HepG2 (cell line): Measurements from ENCODE around the gene MX2. TPM values are rescaled to one million over a fixed set of nuclear protein-coding genes. Genes with fewer than 3 reads are reported as not detected.

Experiments used
- ATAC-seq: fragments of 200-7000 bp; cut with Tn5 transposase; 3 replicates; pipeline ENCODE4 v1.9.1; 2020; ENCODE audit warnings: mild to moderate bottlenecking, moderate library complexity
- BruUV-seq: library from RNA; stranded (reverse); fragments of 400-500 nt; replicated peaks from 2 replicates; lab custom pipeline; 2021; lab: Mats Ljungman, UMichigan
- CTCF ChIA-PET: fragments of 300-600 bp; formaldehyde crosslinking; extraction: SDS; loops from one replicate; lab custom pipeline; 2021; ENCODE audit warnings: low total read pairs, inconsistent platforms, low intra/inter-chr PET ratio; lab: Yijun Ruan, JAX
- POLR2A ChIA-PET: fragments of 350-600 bp; sonication (Branson Sonifier 250); formaldehyde crosslinking; loops from one replicate; lab custom pipeline; 2020; ENCODE audit warnings: antibody characterized with exemption, inconsistent platforms; lab: Yijun Ruan, JAX
- DNase-seq: peaks from one replicate; pipeline ENCODE4 v3.0.0-alpha.2; 2015; ENCODE audit warnings: low spot score
- FAIRE-seq: peaks from 3 replicates; lab custom pipeline; 2011; peaks lifted over from hg19 to GRCh38; lab: Jason Lieb, UNC
- H2AFZ ChIP-seq: one replicate; pipeline ENCODE4 v1.6.1; 2011; ENCODE audit warnings: low read length, inconsistent platforms
- H3K27ac ChIP-seq: fragments of 300-600 bp; 3 replicates; pipeline ENCODE4 v1.8.0; 2011; ENCODE audit warnings: mixed run types, mild to moderate bottlenecking, mixed read lengths, low read length, inconsistent platforms; ENCODE audit not compliant: insufficient read depth; ENCODE audit errors: extremely low read length
- H3K27me3 ChIP-seq, 2 experiments: fragments of 200-600 bp in 1 of 2; 2 replicates in 1 of 2; 3 replicates in 1 of 2; pipeline versions ENCODE4 v1.6.0 to v1.8.0; 2011; ENCODE audit warnings: low read length in 2 of 2, mild to moderate bottlenecking in 2 of 2, moderate library complexity in 2 of 2, inconsistent platforms in 1 of 2; ENCODE audit not compliant: insufficient read depth in 2 of 2, control insufficient read depth in 1 of 2
- H3K36me3 ChIP-seq, 2 experiments: fragments of 200-600 bp in 1 of 2; replicated peaks in 1 of 2; 2 replicates in 1 of 2; 3 replicates in 1 of 2; pipeline versions ENCODE4 v1.5.1 to v1.8.0; 2011; ENCODE audit warnings: low read length in 2 of 2, inconsistent platforms in 1 of 2; ENCODE audit not compliant: insufficient read depth in 2 of 2, control insufficient read depth in 1 of 2
- H3K4me1 ChIP-seq: 2 replicates; pipeline ENCODE4 v1.5.1; 2012; ENCODE audit warnings: low read length, inconsistent platforms; ENCODE audit not compliant: insufficient read depth
- H3K4me2 ChIP-seq: 2 replicates; pipeline ENCODE4 v1.6.0; 2011; ENCODE audit warnings: low read depth, low read length, inconsistent platforms
- H3K4me3 ChIP-seq, 3 experiments: fragments of 200-600 bp in 1 of 3; sonication (generic), shearing (Covaris generic) in 1 of 3; replicated peaks in 1 of 3; 2 replicates each; pipeline ENCODE4 v1.5.1; 2011 to 2016; ENCODE audit warnings: low read length in 3 of 3, inconsistent platforms in 2 of 3, low read depth in 2 of 3, mild to moderate bottlenecking in 2 of 3, control low read depth in 1 of 3, mixed read lengths in 1 of 3; ENCODE audit not compliant: insufficient read depth in 1 of 3
- H3K79me2 ChIP-seq: one replicate; pipeline ENCODE4 v1.6.1; 2011; ENCODE audit warnings: low read length, inconsistent platforms; ENCODE audit not compliant: insufficient read depth
- H3K9ac ChIP-seq: 2 replicates; pipeline ENCODE4 v1.6.0; 2011; ENCODE audit warnings: mild to moderate bottlenecking, low read depth, low read length, inconsistent platforms; ENCODE audit not compliant: insufficient read depth
- H3K9me3 ChIP-seq: 2 replicates; pipeline ENCODE4 v1.5.1; 2012; ENCODE audit warnings: mild to moderate bottlenecking, low read length
- H4K20me1 ChIP-seq: 2 replicates; pipeline ENCODE4 v1.6.0; 2011; ENCODE audit warnings: inconsistent platforms, mild to moderate bottlenecking, low read length, moderate library complexity; ENCODE audit not compliant: insufficient read depth
- EP300 ChIP-seq, 3 experiments: sonication (generic) in 1 of 3; formaldehyde crosslinking in 1 of 3; IDR thresholded peaks; 2 replicates each; pipeline versions ENCODE4 v1.5.1 to v1.6.1; 2011 to 2020; ENCODE audit warnings: low read depth in 2 of 3, low read length in 2 of 3, borderline replicate concordance in 1 of 3, improper control_type of control experiment in 1 of 3, mild to moderate bottlenecking in 1 of 3, missing genetic modification reagents in 1 of 3, moderate library complexity in 1 of 3
- HOXA9 ChIP-seq: sonication (generic); formaldehyde crosslinking; IDR thresholded peaks from 2 replicates; pipeline ENCODE4 v1.8.1; 2022; ENCODE audit warnings: missing genetic modification reagents, mild to moderate bottlenecking, moderate library complexity, borderline replicate concordance
- KDM5B ChIP-seq: sonication (generic); formaldehyde crosslinking; IDR thresholded peaks from 2 replicates; pipeline ENCODE4 v1.4.0; 2020; ENCODE audit warnings: missing genetic modification reagents, mild to moderate bottlenecking, borderline replicate concordance
- NCOA5 ChIP-seq: sonication (generic); formaldehyde crosslinking; IDR thresholded peaks from 2 replicates; pipeline ENCODE4 v1.4.0; 2020; ENCODE audit warnings: missing genetic modification reagents
- RBM22 ChIP-seq: fragments of 200-400 bp; formaldehyde crosslinking; optimal IDR thresholded peaks from 2 replicates; pipeline ENCODE3; 2017; ENCODE audit warnings: mild to moderate bottlenecking, low read length, moderate library complexity
- REXO4 ChIP-seq: sonication (generic); formaldehyde crosslinking; IDR thresholded peaks from 2 replicates; pipeline ENCODE4 v1.8.0; 2022; ENCODE audit warnings: missing genetic modification reagents, mild to moderate bottlenecking, borderline replicate concordance
- SP2 ChIP-seq: sonication (generic); formaldehyde crosslinking; IDR thresholded peaks from 2 replicates; pipeline ENCODE4 v1.5.1; 2020; ENCODE audit warnings: mild to moderate bottlenecking, missing genetic modification reagents
- TFE3 ChIP-seq: IDR thresholded peaks from 2 replicates; pipeline ENCODE4 v1.6.1; 2016
- THRA ChIP-seq: sonication (generic); formaldehyde crosslinking; IDR thresholded peaks from 2 replicates; pipeline ENCODE4 v1.4.0; 2020; ENCODE audit warnings: missing genetic modification reagents, borderline replicate concordance
- ZNF407 ChIP-seq: sonication (generic); formaldehyde crosslinking; IDR thresholded peaks from one replicate; pipeline ENCODE4 v1.5.1; 2020; ENCODE audit warnings: mild to moderate bottlenecking, missing genetic modification reagents; ENCODE audit errors: not compliant biosample characterization
- ZNF44 ChIP-seq: sonication (generic); formaldehyde crosslinking; IDR thresholded peaks from 2 replicates; pipeline ENCODE4 v1.5.1; 2020; ENCODE audit warnings: mild to moderate bottlenecking, missing genetic modification reagents
- WGBS: methylation state at CpG from one replicate; pipeline ENCODE4 v1.1.6; 2017; ENCODE audit warnings: low lambda C conversion rate; 5-methylcytosine and 5-hydroxymethylcytosine counted together
- in situ Hi-C: cut with HindIII; loops from 2 replicates; pipeline ENCODE4 v1.10.0; 2017; ENCODE audit warnings: low pct_unique_long_range_greater_than_20kb; ENCODE audit not compliant: extremely low pct_ligation_motif_present
- intact Hi-C: fragments of 100-400 bp; cut with micrococcal nuclease; formaldehyde crosslinking; loops from one replicate; pipeline ENCODE4 v1.10.0; 2022; ENCODE audit not compliant: unreplicated experiment
- polyA plus RNA-seq, 8 experiments: library from polyadenylated mRNA; depleted of rRNA in 3 of 8; stranded (reverse) in 7 of 8; unstranded in 1 of 8; fragments of >200 nt; fragmentation: Illumina TruSeq in 4 of 8; extraction: Trizol in 4 of 8; gene quantifications; 2 replicates each; pipeline versions ENCODE4 v1.2.1 to v1.2.3, GENCODE V29; 2011 to 2016; ENCODE audit warnings: low read depth in 4 of 8, missing spikeins in 1 of 8, mixed read lengths in 1 of 8; ENCODE audit not compliant: insufficient read depth in 1 of 8
- total RNA-seq, 5 experiments: library from RNA; depleted of rRNA; stranded (reverse); fragments of >200 nt; fragmentation: Illumina TruSeq; extraction: Trizol; gene quantifications; 2 replicates each; pipeline ENCODE4 v1.2.3, GENCODE V29; 2016; ENCODE audit warnings: low read depth in 1 of 5

The MX2 gene
- total and polyA plus RNA-seq, 2 of the 13 experiments (the other 11 are each of a cell fraction or from before 2014, with no cell fraction given): 24.0 to 35.7 TPM

DNA sequence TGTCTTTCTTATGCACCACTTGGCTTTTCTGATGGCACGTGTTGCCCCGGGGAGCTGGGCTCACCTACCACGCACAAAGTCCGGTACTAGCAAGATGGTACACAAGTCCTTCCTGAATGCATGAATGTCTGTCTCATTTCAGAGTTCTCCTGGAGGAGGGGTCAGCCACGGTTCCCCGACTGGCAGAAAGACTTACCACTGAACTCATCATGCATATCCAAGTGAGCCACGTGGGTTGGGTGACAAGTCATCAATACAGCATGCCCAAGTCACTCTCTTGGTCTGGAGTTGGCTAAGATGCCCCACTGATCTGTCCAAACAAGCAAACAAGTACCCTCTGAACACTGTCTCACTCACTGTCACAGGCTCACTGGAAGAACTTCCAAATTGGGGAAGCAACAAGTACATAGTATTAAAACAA is 35.7 kb downstream of the MX2 start:
- Histone ChIP-seq H2AFZ (no peak overlapping the region), H3K27ac (no peak overlapping the region), H3K4me2 (no peak overlapping the region), H3K36me3 (peaks cover 5 to 37% of the 10 kb centered on the region in 2 experiments; a peak in 4 of 5 replicates), H3K4me3 (no peak overlapping the region), H3K9ac (no peak overlapping the region), H3K9me3 (no peaks in the 10 kb centered on the region), H3K27me3 (no peaks in the 10 kb centered on the region), H3K4me1 (no peaks in the 10 kb centered on the region), H3K79me2 (no peaks in the 10 kb centered on the region), H4K20me1 (no peaks in the 10 kb centered on the region)
- POLR2A ChIA-PET: no interaction called here
- FAIRE-seq: no peak
- intact Hi-C loops (no loop called here), in situ Hi-C loops (no loop called here)
- WGBS: 93% methylated on average over 5 of the region's 7 CpGs
- DNase-seq: no peak
- no TSS peak for BruUV-seq
- ATAC-seq: no peak
- CTCF ChIA-PET: no interaction called here
- TF ChIP-seq THRA: no peak
- TF ChIP-seq RBM22: no peak
- no peak for TF ChIP-seq ZNF407 (CRISPR knock-in tag)
- TF ChIP-seq KDM5B: no peak
- TF ChIP-seq HOXA9 (CRISPR knock-in tag): no peak
- no peak for TF ChIP-seq EP300 (IDR thresholded peaks at IDR 0.05; ENCODE audit: low read depth in 2 of 2, low read length in 2 of 2)
- no peak for TF ChIP-seq EP300 (CRISPR knock-in tag; IDR thresholded peaks at IDR 0.05; ENCODE audit: borderline replicate concordance)
- no peak for TF ChIP-seq NCOA5 (CRISPR knock-in tag)
- TF ChIP-seq TFE3 (CRISPR knock-in tag): no peak
- no peak for TF ChIP-seq SP2 (CRISPR knock-in tag)
- TF ChIP-seq ZNF44 (CRISPR knock-in tag): no peak
- no peak for TF ChIP-seq REXO4 (CRISPR knock-in tag)
